Type B pancreatic cell (in vitro differentiated cells): Measurements from ENCODE around the gene ACOX1. TPM values are rescaled to one million over a fixed set of nuclear protein-coding genes. Genes with fewer than 3 reads are reported as not detected.

Source experiments
- DNase-seq: peaks from one replicate; pipeline ENCODE4 v3.0.0; 2021; ENCODE audit warnings: mixed read lengths; ENCODE audit not compliant: unreplicated experiment; ENCODE audit errors: extremely low spot score
- H3K27ac Mint-ChIP-seq: 2 replicates; pipeline ENCODE4 v1.8.0; 2021; ENCODE audit warnings: mild to moderate bottlenecking, mixed read lengths
- H3K27me3 Mint-ChIP-seq: 2 replicates; pipeline ENCODE4 v1.8.0; 2021; ENCODE audit warnings: mixed read lengths
- H3K36me3 Mint-ChIP-seq: 2 replicates; pipeline ENCODE4 v1.8.0; 2021; ENCODE audit warnings: mixed read lengths
- H3K4me1 Mint-ChIP-seq: one replicate; pipeline ENCODE4 v1.8.0; 2021; ENCODE audit warnings: mixed read lengths; ENCODE audit not compliant: unreplicated experiment
- H3K4me3 Mint-ChIP-seq: 2 replicates; pipeline ENCODE4 v1.8.0; 2021; ENCODE audit warnings: mild to moderate bottlenecking, mixed read lengths
- H3K9me3 Mint-ChIP-seq: 2 replicates; pipeline ENCODE4 v1.8.0; 2021; ENCODE audit warnings: mixed read lengths
- total RNA-seq: library from RNA; stranded (reverse); gene quantifications from 2 replicates; pipeline ENCODE4 v1.2.1, GENCODE V29; 2021; ENCODE audit warnings: low replicate concordance
- TF ChIP-seq, protein P1 (sequence below): fragments of 200-600 bp; sonication (generic); conservative IDR thresholded peaks from 2 replicates; pipeline ENCODE4 v1.5.0; 2021; ENCODE audit warnings: antibody characterized with exemption, mild to moderate bottlenecking

Gene ACOX1
- total RNA-seq, 1 donor from 2014 or later = 48.5 TPM

DNA sequence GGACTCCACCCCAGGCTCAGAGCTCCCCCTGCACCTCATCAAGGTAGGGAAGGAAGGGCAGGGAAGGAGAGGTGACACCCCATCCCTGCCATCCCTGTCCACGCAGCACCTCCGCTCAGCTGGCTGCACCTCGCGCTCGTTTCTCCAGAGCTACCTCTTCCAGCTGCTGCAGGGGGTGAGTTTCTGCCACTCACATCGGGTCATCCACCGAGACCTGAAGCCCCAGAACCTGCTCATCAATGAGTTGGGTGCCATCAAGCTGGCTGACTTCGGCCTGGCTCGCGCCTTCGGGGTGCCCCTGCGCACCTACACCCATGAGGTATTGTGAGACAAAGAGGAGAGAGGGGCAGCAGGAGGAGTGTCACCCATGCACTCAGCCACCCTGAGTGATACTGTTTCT is 23.1 kb upstream of the ACOX1 start:
- TF ChIP-seq, protein P1, sequence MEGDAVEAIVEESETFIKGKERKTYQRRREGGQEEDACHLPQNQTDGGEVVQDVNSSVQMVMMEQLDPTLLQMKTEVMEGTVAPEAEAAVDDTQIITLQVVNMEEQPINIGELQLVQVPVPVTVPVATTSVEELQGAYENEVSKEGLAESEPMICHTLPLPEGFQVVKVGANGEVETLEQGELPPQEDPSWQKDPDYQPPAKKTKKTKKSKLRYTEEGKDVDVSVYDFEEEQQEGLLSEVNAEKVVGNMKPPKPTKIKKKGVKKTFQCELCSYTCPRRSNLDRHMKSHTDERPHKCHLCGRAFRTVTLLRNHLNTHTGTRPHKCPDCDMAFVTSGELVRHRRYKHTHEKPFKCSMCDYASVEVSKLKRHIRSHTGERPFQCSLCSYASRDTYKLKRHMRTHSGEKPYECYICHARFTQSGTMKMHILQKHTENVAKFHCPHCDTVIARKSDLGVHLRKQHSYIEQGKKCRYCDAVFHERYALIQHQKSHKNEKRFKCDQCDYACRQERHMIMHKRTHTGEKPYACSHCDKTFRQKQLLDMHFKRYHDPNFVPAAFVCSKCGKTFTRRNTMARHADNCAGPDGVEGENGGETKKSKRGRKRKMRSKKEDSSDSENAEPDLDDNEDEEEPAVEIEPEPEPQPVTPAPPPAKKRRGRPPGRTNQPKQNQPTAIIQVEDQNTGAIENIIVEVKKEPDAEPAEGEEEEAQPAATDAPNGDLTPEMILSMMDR = no peak
- DNase-seq = no peak
- no peak overlapping the region for H3K4me3 Mint-ChIP-seq
- H3K27ac Mint-ChIP-seq = peak overlapping the region; percentile 21
- H3K36me3 Mint-ChIP-seq = peaks cover 8% of the 10 kb centered on the region
- no peaks in the 10 kb centered on the region for H3K27me3 Mint-ChIP-seq
- H3K4me1 Mint-ChIP-seq = peaks cover 19% of the 10 kb centered on the region
- no peaks in the 10 kb centered on the region for H3K9me3 Mint-ChIP-seq

DNA sequence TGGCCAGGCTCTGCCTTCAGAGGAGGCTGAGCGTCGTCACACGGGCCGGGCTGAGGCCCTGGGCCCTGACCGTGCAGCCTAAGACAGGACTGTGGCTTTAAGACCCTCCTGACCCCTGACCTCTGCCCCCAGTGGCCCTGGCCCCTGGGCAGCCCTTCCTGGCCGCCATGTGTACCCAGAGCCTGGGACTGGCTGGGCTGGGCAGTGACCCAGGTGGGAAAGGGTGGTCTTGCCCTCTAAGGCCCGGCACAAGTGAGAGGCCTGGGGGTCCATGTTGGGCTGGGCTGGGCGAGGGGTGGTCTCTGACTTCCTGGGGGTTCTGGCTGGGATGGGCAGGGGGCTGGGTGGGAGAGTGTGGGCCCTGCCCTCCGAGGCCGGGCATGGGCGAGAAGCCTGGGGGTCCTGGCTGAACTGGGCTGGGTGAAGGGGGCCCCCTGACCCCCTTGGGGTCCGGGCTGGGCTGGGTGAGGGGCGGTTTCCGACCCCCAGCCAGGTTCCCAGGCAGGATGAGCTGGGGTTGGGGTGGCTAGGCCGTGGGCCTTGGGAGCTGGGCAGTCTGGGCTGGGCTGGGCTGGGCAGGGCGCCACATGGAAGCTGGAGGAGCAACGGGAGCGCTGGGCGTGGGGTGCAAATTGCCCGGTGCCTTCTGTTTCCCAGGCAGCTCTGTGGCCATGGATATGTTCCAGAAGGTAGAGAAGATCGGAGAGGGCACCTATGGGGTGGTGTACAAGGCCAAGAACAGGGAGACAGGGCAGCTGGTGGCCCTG is 22.0 kb upstream of the ACOX1 start, which contains the start of gene CDK3:
Gene CDK3 (plus strand): TSS at position 101 of the 767 bp plus-strand sequence. CDS start 571 bp downstream, at position 672.
- peak within 1 kb of the TSS; percentile 95 for H3K27ac Mint-ChIP-seq
- TF ChIP-seq, protein P1 = peak; percentile 48
- peaks cover 8% of the 10 kb centered on the region for H3K36me3 Mint-ChIP-seq
- peaks cover 24% of the 10 kb centered on the region for H3K4me1 Mint-ChIP-seq
- H3K27me3 Mint-ChIP-seq = no peaks in the 10 kb centered on the region
- DNase-seq = no peak
- H3K4me3 Mint-ChIP-seq = no peak within 1 kb of the TSS
- H3K9me3 Mint-ChIP-seq = no peaks in the 10 kb centered on the region

DNA sequence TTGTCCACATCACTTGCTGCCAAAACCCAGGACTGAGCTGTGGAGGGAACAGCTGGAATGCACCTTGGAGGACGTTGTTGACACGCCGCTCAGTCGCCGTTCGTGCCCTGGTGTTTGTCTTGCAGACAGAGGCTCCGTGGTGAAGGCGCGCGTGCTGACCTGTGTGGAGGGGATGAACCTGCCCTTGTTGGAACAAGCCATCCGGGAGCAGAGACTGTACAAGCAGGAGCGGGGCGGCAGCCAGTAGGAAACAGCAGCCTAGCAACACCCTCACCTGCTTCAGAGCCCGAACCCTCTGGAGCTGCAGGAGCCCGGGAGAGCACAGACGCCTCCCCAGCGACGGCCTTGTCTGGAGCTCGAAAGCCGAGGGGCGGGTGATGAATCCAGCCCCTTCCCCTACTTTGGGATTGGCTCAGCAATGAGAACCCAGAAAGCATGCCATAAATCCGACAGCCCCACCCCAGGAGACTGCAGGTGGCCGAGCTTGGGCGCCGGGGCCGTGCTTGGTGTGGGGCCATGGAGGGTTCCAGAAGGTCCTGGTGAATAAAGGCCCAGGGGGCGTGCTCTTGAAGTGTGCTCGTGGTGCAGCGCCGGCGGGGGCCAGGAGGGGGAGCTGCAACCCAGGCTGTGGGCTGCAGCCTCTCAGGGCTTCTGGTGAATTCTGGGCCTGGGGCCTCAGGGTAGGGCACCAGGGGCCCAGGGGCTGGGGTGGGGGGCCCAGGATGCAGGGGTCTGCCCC is 21.2 kb upstream of the ACOX1 start:
- Mint-ChIP-seq H3K4me3 (no peak overlapping the region), H3K36me3 (peaks cover under 1% of the 10 kb centered on the region), H3K27ac (peak overlapping the region; percentile 95), H3K9me3 (no peaks in the 10 kb centered on the region), H3K4me1 (peaks cover 17% of the 10 kb centered on the region), H3K27me3 (no peaks in the 10 kb centered on the region)
- no peak for DNase-seq
- TF ChIP-seq, protein P1 = peak; percentile 87

DNA sequence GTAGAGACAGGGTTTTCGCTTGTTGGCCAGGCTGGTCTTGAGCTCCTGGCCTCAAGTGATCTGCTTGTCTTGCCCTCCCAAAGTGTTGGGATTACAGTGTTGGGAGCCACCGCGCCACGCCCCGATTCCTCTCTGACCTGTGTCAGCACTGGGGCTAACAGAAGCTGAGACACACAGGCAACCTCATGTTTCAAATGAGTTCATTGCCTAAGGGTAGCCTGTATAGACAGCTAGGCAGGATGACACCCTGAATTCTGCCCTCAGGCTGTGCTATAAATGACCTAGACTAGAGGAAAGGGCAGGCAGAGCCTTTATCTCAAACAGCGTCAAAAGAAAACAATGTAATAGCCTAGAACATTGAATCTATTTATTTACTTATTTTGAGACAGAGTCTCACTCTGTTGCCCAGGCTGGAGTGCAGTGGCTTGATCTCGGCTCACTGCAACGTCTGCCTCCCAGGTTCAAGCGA is 19.4 kb upstream of the ACOX1 start:
- no peaks in the 10 kb centered on the region for H3K27me3 Mint-ChIP-seq
- peak overlapping the region; percentile 34 for H3K4me3 Mint-ChIP-seq
- peak overlapping the region; percentile 95 for H3K27ac Mint-ChIP-seq
- H3K4me1 Mint-ChIP-seq = peaks cover 16% of the 10 kb centered on the region
- H3K9me3 Mint-ChIP-seq = no peaks in the 10 kb centered on the region
- peaks cover under 1% of the 10 kb centered on the region for H3K36me3 Mint-ChIP-seq
- no peak for DNase-seq
- TF ChIP-seq, protein P1 = no peak

DNA sequence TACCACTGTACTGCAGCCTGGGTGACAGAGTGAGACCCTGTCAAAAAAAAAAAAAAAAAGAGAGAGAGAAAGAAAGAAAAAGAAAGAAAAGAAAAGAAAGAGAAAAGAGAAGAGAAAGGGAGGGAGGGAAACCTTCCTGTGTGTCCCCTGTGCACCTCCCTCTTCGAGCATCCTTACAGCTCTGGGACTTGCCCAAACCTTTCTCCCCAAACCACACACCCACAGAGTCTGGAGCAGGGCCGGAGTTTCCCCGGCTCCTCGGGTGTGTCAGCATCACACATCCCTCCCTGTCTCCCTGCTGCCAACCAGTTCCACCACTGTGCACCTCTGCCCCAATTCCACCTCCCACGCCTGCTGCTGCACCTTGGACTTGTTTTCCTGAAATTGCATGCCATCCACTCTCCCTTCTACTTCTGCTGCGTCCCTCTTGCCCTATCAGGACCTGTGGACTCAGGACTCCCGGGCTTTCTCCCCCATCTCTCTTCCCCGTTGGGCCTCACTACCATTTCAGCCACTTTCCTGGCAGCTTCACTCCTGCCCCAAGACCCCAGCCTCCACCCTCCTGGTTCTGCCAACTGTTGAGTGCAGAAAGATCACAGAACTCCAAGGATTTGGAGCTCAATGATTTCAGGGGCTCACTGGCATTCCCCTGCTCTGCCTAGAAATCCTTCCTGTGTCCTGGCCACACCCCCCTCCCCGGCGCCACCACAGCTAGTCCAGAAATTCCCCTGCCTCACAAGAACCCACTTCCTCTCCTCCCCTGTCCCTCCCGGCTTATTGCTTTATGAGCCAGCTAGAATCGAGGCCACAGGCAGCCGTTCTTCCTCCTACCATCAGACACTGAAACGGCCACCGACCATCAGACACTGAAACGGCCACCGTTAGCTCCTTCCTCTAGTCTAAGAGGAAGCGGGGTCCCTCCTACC is 18.0 kb upstream of the ACOX1 start:
- peak overlapping the region; percentile 95 for H3K27ac Mint-ChIP-seq
- H3K4me1 Mint-ChIP-seq = peaks cover 16% of the 10 kb centered on the region
- H3K27me3 Mint-ChIP-seq = no peaks in the 10 kb centered on the region
- H3K9me3 Mint-ChIP-seq = no peaks in the 10 kb centered on the region
- H3K4me3 Mint-ChIP-seq = peak overlapping the region; percentile 72
- H3K36me3 Mint-ChIP-seq = peaks cover 3% of the 10 kb centered on the region
- TF ChIP-seq, protein P1 = no peak
- no peak for DNase-seq
